ENCODE data around the gene ERI2.

The ERI2 gene, protein sequence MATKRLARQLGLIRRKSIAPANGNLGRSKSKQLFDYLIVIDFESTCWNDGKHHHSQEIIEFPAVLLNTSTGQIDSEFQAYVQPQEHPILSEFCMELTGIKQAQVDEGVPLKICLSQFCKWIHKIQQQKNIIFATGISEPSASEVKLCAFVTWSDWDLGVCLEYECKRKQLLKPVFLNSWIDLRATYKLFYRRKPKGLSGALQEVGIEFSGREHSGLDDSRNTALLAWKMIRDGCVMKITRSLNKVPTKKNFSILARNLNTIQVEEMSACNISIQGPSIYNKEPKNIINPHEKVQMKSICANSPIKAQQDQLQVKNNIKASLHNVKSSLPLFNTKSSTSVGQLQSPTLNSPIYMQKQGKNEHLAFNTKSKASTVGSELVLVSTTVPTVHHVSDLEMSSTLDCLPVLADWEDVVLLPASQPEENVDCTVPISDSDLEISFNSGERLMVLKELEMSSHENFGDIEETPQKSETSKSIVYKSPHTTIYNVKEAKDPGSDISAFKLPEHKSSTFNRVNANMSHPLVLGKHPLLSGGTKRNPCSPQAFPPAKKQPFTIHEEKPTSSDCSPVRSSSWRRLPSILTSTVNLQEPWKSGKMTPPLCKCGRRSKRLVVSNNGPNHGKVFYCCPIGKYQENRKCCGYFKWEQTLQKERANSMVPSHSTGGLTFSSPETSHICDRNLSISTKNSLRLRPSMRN

DNA sequence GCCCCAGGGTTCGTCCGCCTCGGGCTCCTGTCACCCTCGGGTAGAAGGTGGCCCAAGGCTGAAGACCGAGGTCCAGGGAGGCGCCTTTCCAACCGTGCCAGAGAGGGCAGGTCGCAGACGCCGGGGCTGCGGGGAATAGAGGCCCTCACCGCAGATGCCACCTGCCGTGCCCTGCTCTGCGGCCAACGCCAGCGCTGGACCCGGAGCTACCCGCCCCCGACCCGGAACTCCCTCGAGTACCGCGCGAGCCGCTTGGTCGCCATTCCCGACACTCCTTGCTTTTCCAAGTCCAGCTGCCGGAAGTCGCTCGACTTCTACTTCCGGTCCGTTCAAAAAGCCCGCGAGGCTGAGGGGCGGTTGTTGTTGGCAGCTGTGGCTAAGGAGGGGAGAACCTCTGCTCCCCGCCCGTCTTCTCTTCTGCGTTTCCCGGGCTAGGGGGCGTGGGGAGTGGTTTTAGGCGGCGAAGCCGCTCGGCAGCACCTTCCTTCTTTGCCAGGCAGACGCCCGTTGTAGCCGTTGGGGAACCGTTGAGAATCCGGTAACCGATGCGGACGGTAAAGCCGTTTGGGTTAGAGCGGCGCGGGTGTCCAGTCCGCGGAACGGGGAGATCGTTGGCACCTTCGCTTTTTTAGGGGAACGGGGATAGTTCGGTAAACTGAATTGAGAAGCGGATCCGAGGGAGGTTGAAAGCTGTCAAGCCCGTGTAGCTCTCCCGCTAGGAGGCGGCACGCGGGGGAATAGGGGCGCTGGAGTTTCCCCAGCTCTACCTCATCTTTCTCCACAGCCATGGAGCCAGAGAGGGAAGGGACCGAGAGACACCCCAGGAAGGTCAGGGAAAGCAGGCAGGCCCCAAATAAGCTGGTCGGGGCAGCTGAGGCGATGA, at the start of gene ERI2, which contains the start of gene REXO5:
TSS of gene ERI2 (minus strand) at position 305 of the 883 bp plus-strand sequence. CDS start at position 263, 42 bp downstream.
TSS of gene REXO5 (plus strand) at position 360 of the 883 bp plus-strand sequence. CDS start at position 787, 427 bp downstream.
- H3K27ac ChIP-seq (ENCODE audit: low read depth, low read length), result peak within 1 kb of the TSS; percentile 94
- H3K9me3 ChIP-seq (ENCODE audit: control insufficient read depth in 5 of 5, low read length in 5 of 5), result no peaks in the 10 kb centered on the region

DNA sequence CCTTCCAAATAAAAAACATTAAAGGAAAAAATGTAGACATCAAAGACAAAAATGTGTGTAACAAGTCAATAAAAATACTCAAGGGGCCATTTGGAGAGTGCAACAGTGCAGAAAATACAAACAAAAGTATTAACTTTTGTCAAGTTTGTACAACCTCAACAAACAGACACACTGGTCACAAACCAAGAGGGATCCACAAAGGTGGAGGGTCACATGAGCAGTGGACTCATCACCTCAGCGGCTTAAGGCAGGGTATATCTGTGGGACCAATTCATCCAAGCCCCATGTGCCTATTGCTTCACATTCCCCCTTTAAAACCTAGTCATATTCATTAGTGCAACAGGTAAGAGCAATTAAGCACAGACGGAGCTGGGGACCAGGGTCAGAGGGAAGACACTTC, 48.7 kb upstream of the ERI2 start:
- no peak overlapping the region for H3K9ac ChIP-seq (ENCODE audit: low read length in 5 of 5)
- no peak overlapping the region for H3K4me3 ChIP-seq (ENCODE audit: low read depth in 1 of 5, low read length in 5 of 5)
- H3K27ac ChIP-seq (ENCODE audit: low read depth, low read length), result no peak overlapping the region
- H3K27me3 ChIP-seq (ENCODE audit: control insufficient read depth in 5 of 5, insufficient read depth in 4 of 5, low read length in 5 of 5), result no peaks in the 10 kb centered on the region
- no peaks in the 10 kb centered on the region for H3K9me3 ChIP-seq (ENCODE audit: control insufficient read depth in 5 of 5, low read length in 5 of 5)
- H3K36me3 ChIP-seq (ENCODE audit: control insufficient read depth in 5 of 5, insufficient read depth in 5 of 5, low read length in 5 of 5), result peaks cover 4 to 22% (median 13%) of the 10 kb centered on the region in 5 donors
- H3K4me1 ChIP-seq (ENCODE audit: control insufficient read depth in 5 of 5, insufficient read depth in 5 of 5, low read length in 5 of 5), result peaks cover 15 to 82% (median 72%) of the 10 kb centered on the region in 5 donors

More for the DNA sequence above, at the start of gene ERI2, which contains the start of gene REXO5:
- Histone ChIP-seq H3K9ac (ENCODE audit: low read length in 5 of 5) (peak within 1 kb of the TSS; percentile 82 to 95 (median 89)), H3K4me3 (ENCODE audit: low read depth in 1 of 5, low read length in 5 of 5) (peak within 1 kb of the TSS; percentile 89 to 97 (median 95)), H3K4me1 (ENCODE audit: control insufficient read depth in 5 of 5, insufficient read depth in 5 of 5, low read length in 5 of 5) (peaks cover 0 to 24% (median 18%) of the 10 kb centered on the region in 5 donors), H3K36me3 (ENCODE audit: control insufficient read depth in 5 of 5, insufficient read depth in 5 of 5, low read length in 5 of 5) (no peaks in the 10 kb centered on the region), H3K27me3 (ENCODE audit: control insufficient read depth in 5 of 5, insufficient read depth in 4 of 5, low read length in 5 of 5) (no peaks in the 10 kb centered on the region)

GRCh38 chr16:20853981-20854620, 47.8 kb upstream of the ERI2 start:
- peaks cover 12 to 82% (median 68%) of the 10 kb centered on the region in 5 donors for H3K4me1 ChIP-seq (ENCODE audit: control insufficient read depth in 5 of 5, insufficient read depth in 5 of 5, low read length in 5 of 5)
- H3K9me3 ChIP-seq (ENCODE audit: control insufficient read depth in 5 of 5, low read length in 5 of 5), result no peaks in the 10 kb centered on the region
- H3K36me3 ChIP-seq (ENCODE audit: control insufficient read depth in 5 of 5, insufficient read depth in 5 of 5, low read length in 5 of 5), result peaks cover 0 to 16% (median 12%) of the 10 kb centered on the region in 5 donors
- no peaks in the 10 kb centered on the region for H3K27me3 ChIP-seq (ENCODE audit: control insufficient read depth in 5 of 5, insufficient read depth in 4 of 5, low read length in 5 of 5)
- H3K27ac ChIP-seq (ENCODE audit: low read depth, low read length), result peak overlapping the region; percentile 83
- H3K4me3 ChIP-seq (ENCODE audit: low read depth in 1 of 5, low read length in 5 of 5), result no peak overlapping the region
- no peak overlapping the region for H3K9ac ChIP-seq (ENCODE audit: low read length in 5 of 5)

- peak overlapping the region; percentile 83 for H3K27ac ChIP-seq (ENCODE audit: low read depth, low read length)
- peaks cover 12 to 81% (median 65%) of the 10 kb centered on the region in 5 donors for H3K4me1 ChIP-seq (ENCODE audit: control insufficient read depth in 5 of 5, insufficient read depth in 5 of 5, low read length in 5 of 5)
- H3K4me3 ChIP-seq (ENCODE audit: low read depth in 1 of 5, low read length in 5 of 5), result no peak overlapping the region
- H3K9ac ChIP-seq (ENCODE audit: low read length in 5 of 5), result peak overlapping the region in 1 of 5 donors; percentile 11
- H3K9me3 ChIP-seq (ENCODE audit: control insufficient read depth in 5 of 5, low read length in 5 of 5), result no peaks in the 10 kb centered on the region
- H3K36me3 ChIP-seq (ENCODE audit: control insufficient read depth in 5 of 5, insufficient read depth in 5 of 5, low read length in 5 of 5), result peaks cover 0 to 16% (median 12%) of the 10 kb centered on the region in 5 donors
- H3K27me3 ChIP-seq (ENCODE audit: control insufficient read depth in 5 of 5, insufficient read depth in 4 of 5, low read length in 5 of 5), result no peaks in the 10 kb centered on the region
Measured at GRCh38 chr16:20853143-20853542, 46.9 kb upstream of the ERI2 start.

GRCh38 chr16:20851601-20852000, 45.3 kb upstream of the ERI2 start:
- no peaks in the 10 kb centered on the region for H3K27me3 ChIP-seq (ENCODE audit: control insufficient read depth in 5 of 5, insufficient read depth in 4 of 5, low read length in 5 of 5)
- peaks cover 0 to 12% (median 9%) of the 10 kb centered on the region in 5 donors for H3K36me3 ChIP-seq (ENCODE audit: control insufficient read depth in 5 of 5, insufficient read depth in 5 of 5, low read length in 5 of 5)
- H3K27ac ChIP-seq (ENCODE audit: low read depth, low read length), result peak overlapping the region; percentile 83
- H3K9me3 ChIP-seq (ENCODE audit: control insufficient read depth in 5 of 5, low read length in 5 of 5), result no peaks in the 10 kb centered on the region
- no peak overlapping the region for H3K4me3 ChIP-seq (ENCODE audit: low read depth in 1 of 5, low read length in 5 of 5)
- H3K4me1 ChIP-seq (ENCODE audit: control insufficient read depth in 5 of 5, insufficient read depth in 5 of 5, low read length in 5 of 5), result peaks cover 12 to 68% (median 57%) of the 10 kb centered on the region in 5 donors
- peak overlapping the region in 1 of 5 donors; percentile 27 for H3K9ac ChIP-seq (ENCODE audit: low read length in 5 of 5)

GRCh38 chr16:20850981-20851380, 44.7 kb upstream of the ERI2 start:
- Histone ChIP-seq H3K9ac (ENCODE audit: low read length in 5 of 5) (peak overlapping the region in 2 of 5 donors; percentile 27 to 39), H3K27me3 (ENCODE audit: control insufficient read depth in 5 of 5, insufficient read depth in 4 of 5, low read length in 5 of 5) (no peaks in the 10 kb centered on the region), H3K36me3 (ENCODE audit: control insufficient read depth in 5 of 5, insufficient read depth in 5 of 5, low read length in 5 of 5) (peaks cover 0 to 11% (median 9%) of the 10 kb centered on the region in 5 donors), H3K4me3 (ENCODE audit: low read depth in 1 of 5, low read length in 5 of 5) (no peak overlapping the region), H3K4me1 (ENCODE audit: control insufficient read depth in 5 of 5, insufficient read depth in 5 of 5, low read length in 5 of 5) (peaks cover 12 to 62% (median 51%) of the 10 kb centered on the region in 5 donors), H3K9me3 (ENCODE audit: control insufficient read depth in 5 of 5, low read length in 5 of 5) (no peaks in the 10 kb centered on the region), H3K27ac (ENCODE audit: low read depth, low read length) (peak overlapping the region; percentile 83)

DNA sequence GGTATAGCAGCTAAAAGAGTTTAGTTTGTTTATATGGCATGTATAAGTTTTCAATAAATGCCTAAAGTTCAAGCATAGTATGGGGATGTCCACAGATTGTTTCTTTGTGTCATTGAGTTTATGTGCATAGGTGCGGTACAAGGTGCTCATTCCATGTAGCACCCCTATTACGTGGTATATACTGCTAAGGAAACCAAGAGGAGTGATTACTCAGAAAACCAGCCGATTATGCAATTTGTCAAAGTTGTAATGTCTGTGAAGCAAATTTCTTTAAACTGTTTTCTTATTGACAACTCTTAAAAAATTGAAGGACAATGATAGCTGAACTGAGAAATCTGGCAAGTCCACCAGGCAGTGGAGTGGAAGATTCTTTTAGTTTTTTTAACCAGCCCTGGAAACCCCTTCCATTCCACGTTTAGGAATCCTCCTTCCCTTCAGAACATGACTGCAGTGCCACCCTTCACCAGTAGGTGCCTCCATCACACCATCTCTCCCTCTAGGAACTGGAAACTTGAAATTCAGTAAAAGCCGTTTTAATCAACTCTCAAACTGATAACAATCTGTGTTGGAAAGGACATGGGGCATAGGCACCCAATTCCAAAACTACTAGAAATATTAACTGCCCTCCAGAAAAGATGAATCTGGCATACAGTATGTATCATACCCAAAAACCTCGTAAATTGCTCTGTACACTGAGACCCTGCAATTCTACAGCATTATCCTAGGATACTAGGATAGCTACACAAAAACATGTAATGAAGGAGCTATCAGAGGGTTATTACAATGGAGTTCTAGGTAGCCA, 43.5 kb upstream of the ERI2 start:
- H3K9me3 ChIP-seq (ENCODE audit: control insufficient read depth in 5 of 5, low read length in 5 of 5), result no peaks in the 10 kb centered on the region
- peaks cover 12 to 56% (median 50%) of the 10 kb centered on the region in 5 donors for H3K4me1 ChIP-seq (ENCODE audit: control insufficient read depth in 5 of 5, insufficient read depth in 5 of 5, low read length in 5 of 5)
- peaks cover 0 to 3% (median 0%) of the 10 kb centered on the region in 5 donors for H3K36me3 ChIP-seq (ENCODE audit: control insufficient read depth in 5 of 5, insufficient read depth in 5 of 5, low read length in 5 of 5)
- peak overlapping the region; percentile 4 to 66 (median 31) for H3K9ac ChIP-seq (ENCODE audit: low read length in 5 of 5)
- H3K4me3 ChIP-seq (ENCODE audit: low read depth in 1 of 5, low read length in 5 of 5), result no peak overlapping the region
- H3K27ac ChIP-seq (ENCODE audit: low read depth, low read length), result peak overlapping the region; percentile 83
- no peaks in the 10 kb centered on the region for H3K27me3 ChIP-seq (ENCODE audit: control insufficient read depth in 5 of 5, insufficient read depth in 4 of 5, low read length in 5 of 5)

DNA sequence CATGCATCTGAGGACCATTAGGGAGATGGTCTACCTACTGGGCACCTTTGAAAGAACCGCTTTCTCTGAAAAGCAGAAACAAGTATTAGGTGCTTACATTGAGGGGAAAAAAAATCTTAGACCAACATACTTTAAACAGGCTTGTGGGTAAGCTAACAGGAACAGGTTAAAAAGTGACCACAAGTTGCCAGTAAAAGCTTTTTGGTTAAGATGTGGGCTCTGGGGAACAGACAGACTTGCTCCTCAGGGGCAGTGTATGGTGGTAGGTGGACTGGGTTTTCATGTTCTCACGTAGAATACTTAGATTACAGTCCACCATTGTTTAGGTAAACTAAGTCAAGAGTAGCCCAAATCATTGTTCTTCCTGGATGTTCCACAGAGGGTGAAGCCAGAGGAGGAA, 41.3 kb upstream of the ERI2 start:
- Histone ChIP-seq H3K27ac (ENCODE audit: low read depth, low read length) (no peak overlapping the region), H3K4me1 (ENCODE audit: control insufficient read depth in 5 of 5, insufficient read depth in 5 of 5, low read length in 5 of 5) (peaks cover 12 to 34% (median 30%) of the 10 kb centered on the region in 5 donors), H3K36me3 (ENCODE audit: control insufficient read depth in 5 of 5, insufficient read depth in 5 of 5, low read length in 5 of 5) (peaks cover 0 to 4% (median 0%) of the 10 kb centered on the region in 5 donors), H3K4me3 (ENCODE audit: low read depth in 1 of 5, low read length in 5 of 5) (no peak overlapping the region), H3K9ac (ENCODE audit: low read length in 5 of 5) (no peak overlapping the region), H3K27me3 (ENCODE audit: control insufficient read depth in 5 of 5, insufficient read depth in 4 of 5, low read length in 5 of 5) (no peaks in the 10 kb centered on the region), H3K9me3 (ENCODE audit: control insufficient read depth in 5 of 5, low read length in 5 of 5) (no peaks in the 10 kb centered on the region)
